DND-41 (cell line): Measurements from ENCODE around the gene CFAP97.

Experiments
- ATAC-seq: fragments of 200-7000 bp; cut with Tn5 transposase; 3 replicates; pipeline ENCODE4 v1.9.1; 2021; ENCODE audit warnings: low read depth; ENCODE audit not compliant: insufficient read depth
- DNase-seq: peaks from one replicate; pipeline ENCODE4 v3.0.0-alpha.2; 2020
- H2AFZ ChIP-seq: 2 replicates; pipeline ENCODE4 v1.6.0; 2012; ENCODE audit warnings: low read depth, low read length
- H3K27ac ChIP-seq: 2 replicates; pipeline ENCODE4 v1.5.1; 2012; ENCODE audit warnings: low read length, inconsistent platforms
- H3K27me3 ChIP-seq: fragments of 200-600 bp; sonication (generic); 2 replicates; pipeline ENCODE4 v1.6.0; 2012; ENCODE audit warnings: low read length, mild to moderate bottlenecking, inconsistent platforms; ENCODE audit not compliant: insufficient read depth, poor library complexity
- H3K36me3 ChIP-seq: 2 replicates; pipeline ENCODE4 v1.5.1; 2012; ENCODE audit warnings: low read length, inconsistent platforms; ENCODE audit not compliant: insufficient read depth
- H3K4me1 ChIP-seq: 2 replicates; pipeline ENCODE4 v1.5.1; 2012; ENCODE audit warnings: mild to moderate bottlenecking, low read length; ENCODE audit not compliant: insufficient read depth
- H3K4me2 ChIP-seq: 2 replicates; pipeline ENCODE4 v1.6.0; 2012; ENCODE audit warnings: mild to moderate bottlenecking, moderate library complexity, low read length, inconsistent platforms; ENCODE audit not compliant: insufficient read depth
- H3K4me3 ChIP-seq, 2 experiments: fragments of 200-600 bp in 1 of 2; shearing (Covaris generic) in 1 of 2; 2 replicates each; pipeline ENCODE4 v1.5.1; 2012 to 2016; ENCODE audit warnings: inconsistent platforms in 2 of 2, low read length in 2 of 2, mild to moderate bottlenecking in 2 of 2, low read depth in 1 of 2, moderate library complexity in 1 of 2
- H3K79me2 ChIP-seq: 2 replicates; pipeline ENCODE4 v1.6.0; 2012; ENCODE audit warnings: low read length, inconsistent platforms; ENCODE audit not compliant: insufficient read depth
- H3K9ac ChIP-seq: 2 replicates; pipeline ENCODE4 v1.6.0; 2012; ENCODE audit warnings: low read depth, mild to moderate bottlenecking, inconsistent platforms, low read length, moderate library complexity
- H3K9me3 ChIP-seq: 2 replicates; pipeline ENCODE4 v1.5.1; 2012; ENCODE audit warnings: low read length, moderate library complexity, mild to moderate bottlenecking, inconsistent platforms; ENCODE audit not compliant: insufficient read depth, severe bottlenecking
- H4K20me1 ChIP-seq: 2 replicates; pipeline ENCODE4 v1.6.0; 2012; ENCODE audit warnings: low read length; ENCODE audit not compliant: insufficient read depth
- CTCF ChIP-seq: IDR thresholded peaks from 2 replicates; pipeline ENCODE4 v1.5.1; 2012; ENCODE audit warnings: borderline replicate concordance, low read length, moderate library complexity, mild to moderate bottlenecking; ENCODE audit not compliant: poor library complexity, severe bottlenecking; ENCODE audit errors: extremely low read depth
- EZH2 ChIP-seq: IDR thresholded peaks from 3 replicates; pipeline ENCODE4 v1.6.1; 2012; ENCODE audit warnings: borderline replicate concordance, low read depth, mild to moderate bottlenecking, moderate library complexity, low read length, inconsistent platforms; ENCODE audit not compliant: severe bottlenecking

CFAP97 gene

GRCh38 chr4:185134307-185134869 is 69.4 kb downstream of the CFAP97 start:
- Histone ChIP-seq H3K9me3 (no peaks in the 10 kb centered on the region), H3K36me3 (no peaks in the 10 kb centered on the region), H2AFZ (no peak overlapping the region), H3K27me3 (no peaks in the 10 kb centered on the region), H3K9ac (no peak overlapping the region), H3K4me2 (no peak overlapping the region), H3K27ac (no peak overlapping the region), H3K4me1 (no peaks in the 10 kb centered on the region), H4K20me1 (no peaks in the 10 kb centered on the region), H3K4me3 (no peak overlapping the region), H3K79me2 (no peaks in the 10 kb centered on the region)
- ATAC-seq (peak; percentile 81), DNase-seq (no peak)
- TF ChIP-seq EZH2 = no peak
- TF ChIP-seq CTCF = peak; percentile 81

GRCh38 chr4:185128272-185129119 is 75.3 kb downstream of the CFAP97 start:
- H2AFZ ChIP-seq = no peak overlapping the region
- ATAC-seq (no peak), DNase-seq (no peak)
- H3K36me3 ChIP-seq = no peaks in the 10 kb centered on the region
- no peaks in the 10 kb centered on the region for H3K27me3 ChIP-seq
- H3K4me3 ChIP-seq = no peak overlapping the region
- no peak overlapping the region for H3K27ac ChIP-seq
- H4K20me1 ChIP-seq = no peaks in the 10 kb centered on the region
- H3K9ac ChIP-seq = no peak overlapping the region
- no peak for TF ChIP-seq CTCF
- TF ChIP-seq EZH2 = no peak
- no peaks in the 10 kb centered on the region for H3K79me2 ChIP-seq
- peaks cover 5% of the 10 kb centered on the region for H3K9me3 ChIP-seq
- no peak overlapping the region for H3K4me2 ChIP-seq
- no peaks in the 10 kb centered on the region for H3K4me1 ChIP-seq

DNA sequence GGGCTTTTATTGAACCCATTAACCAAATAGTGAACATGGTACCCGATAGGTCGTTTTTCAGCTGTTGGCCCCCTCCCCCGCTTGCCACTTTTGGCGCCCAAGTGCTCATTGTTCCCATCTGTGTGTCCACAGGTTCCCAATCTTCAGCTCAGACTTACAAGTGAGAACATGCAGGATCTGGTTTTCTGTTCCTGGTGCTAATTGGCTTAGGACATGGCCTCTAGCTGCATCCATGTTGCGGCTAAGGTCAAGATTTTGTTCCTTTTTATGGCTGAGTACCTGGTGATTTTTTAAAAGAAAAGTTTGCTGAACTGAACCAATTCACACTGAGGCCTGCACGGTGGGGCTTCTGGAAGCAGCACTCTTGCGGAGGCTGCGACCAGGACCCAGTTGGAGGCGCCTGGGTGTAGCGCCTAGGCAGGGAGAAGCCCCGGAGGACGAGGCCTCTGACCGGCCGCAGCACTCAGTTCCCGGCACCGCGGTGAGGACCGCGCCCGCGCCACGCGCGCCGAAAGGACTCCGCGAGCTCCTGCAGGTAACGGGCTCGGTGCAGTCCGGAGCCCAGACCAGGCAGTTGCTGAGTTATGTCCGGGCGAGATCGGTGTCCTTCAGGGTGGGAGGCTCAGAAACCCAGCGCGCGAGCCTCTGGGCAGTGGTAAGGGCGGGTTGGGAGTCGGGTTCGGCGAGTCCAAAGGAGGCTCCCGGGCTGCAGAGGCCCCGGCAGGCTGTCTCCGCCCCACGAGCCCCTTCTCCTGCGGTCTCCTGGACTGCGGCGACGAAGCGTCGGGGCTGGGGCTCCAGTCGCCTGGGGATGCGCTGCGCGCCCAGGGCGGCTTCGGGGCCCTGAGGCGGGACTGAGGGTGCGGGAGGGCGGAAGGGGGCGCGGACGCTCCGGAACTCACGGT is 76.5 kb downstream of the CFAP97 start:
- Histone ChIP-seq H3K27ac (no peak overlapping the region), H3K36me3 (no peaks in the 10 kb centered on the region), H3K4me1 (no peaks in the 10 kb centered on the region), H4K20me1 (no peaks in the 10 kb centered on the region), H3K4me2 (no peak overlapping the region), H3K79me2 (no peaks in the 10 kb centered on the region), H3K4me3 (no peak overlapping the region), H3K9ac (no peak overlapping the region), H3K27me3 (no peaks in the 10 kb centered on the region), H3K9me3 (peaks cover 5% of the 10 kb centered on the region), H2AFZ (no peak overlapping the region)
- ATAC-seq (no peak), DNase-seq (no peak)
- TF ChIP-seq CTCF (no peak), EZH2 (no peak)
